HG03378 (cell line): ENCODE data around the gene PRICKLE2.

ENCODE experiments used
- ATAC-seq: cut with Tn5 transposase; IDR thresholded peaks from one replicate; pipeline ENCODE4 v1.9.1; 2021; ENCODE audit warnings: mild to moderate bottlenecking, moderate library complexity; ENCODE audit not compliant: unreplicated experiment

The PRICKLE2 gene

DNA sequence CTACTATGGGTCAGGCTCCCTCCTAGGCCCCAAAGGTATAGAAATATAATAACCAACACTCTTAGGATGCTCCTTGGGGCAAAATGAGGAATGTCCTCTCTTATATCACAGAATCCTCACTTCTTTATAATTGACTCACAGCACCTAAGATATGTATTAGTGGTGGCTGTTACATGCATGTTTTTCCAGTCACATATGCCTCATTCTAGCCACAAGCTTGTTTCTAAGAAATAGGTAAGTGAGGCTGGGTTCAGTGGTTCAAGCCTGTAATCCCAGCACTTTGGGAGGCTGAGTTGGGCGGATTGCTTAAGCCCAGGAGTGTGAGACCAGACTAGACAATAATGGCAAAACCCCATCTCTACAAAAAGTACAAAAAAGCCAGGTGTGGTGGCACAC is 144.0 kb downstream of the PRICKLE2 start:
- no peak for ATAC-seq

DNA sequence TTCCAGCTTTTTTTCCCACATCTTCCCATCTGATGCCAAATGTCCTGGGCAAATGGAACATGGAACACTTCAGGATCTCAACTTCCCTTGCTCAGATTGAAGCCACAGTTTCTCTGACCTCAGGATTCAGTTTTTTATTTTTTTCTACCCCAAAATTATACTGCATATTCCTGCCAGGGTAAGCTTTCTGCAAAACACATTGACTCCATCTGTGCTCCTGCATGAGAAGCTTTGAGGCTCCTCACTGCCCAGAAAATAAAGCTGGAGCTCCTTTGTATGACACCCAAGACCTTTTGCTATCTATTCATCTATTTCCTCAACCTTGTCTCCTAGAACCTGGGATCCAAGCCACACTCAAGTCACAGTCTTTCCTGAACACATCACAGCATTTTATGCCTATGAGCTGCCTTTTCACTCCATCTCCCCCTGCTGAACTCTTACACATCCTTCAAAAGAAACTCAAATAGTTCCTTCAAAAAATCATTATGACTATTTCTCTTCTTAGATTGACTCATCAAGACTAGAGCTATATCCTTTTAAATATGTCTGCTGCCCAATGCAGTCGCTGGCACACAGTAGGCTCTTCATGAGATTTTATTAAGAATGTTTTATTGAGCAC is 144.5 kb downstream of the PRICKLE2 start:
- no peak for ATAC-seq

GRCh38 chr3:64079369-64080150 is 145.7 kb downstream of the PRICKLE2 start:
- no peak for ATAC-seq

GRCh38 chr3:64078966-64079365 is 146.3 kb downstream of the PRICKLE2 start:
- ATAC-seq = no peak

DNA sequence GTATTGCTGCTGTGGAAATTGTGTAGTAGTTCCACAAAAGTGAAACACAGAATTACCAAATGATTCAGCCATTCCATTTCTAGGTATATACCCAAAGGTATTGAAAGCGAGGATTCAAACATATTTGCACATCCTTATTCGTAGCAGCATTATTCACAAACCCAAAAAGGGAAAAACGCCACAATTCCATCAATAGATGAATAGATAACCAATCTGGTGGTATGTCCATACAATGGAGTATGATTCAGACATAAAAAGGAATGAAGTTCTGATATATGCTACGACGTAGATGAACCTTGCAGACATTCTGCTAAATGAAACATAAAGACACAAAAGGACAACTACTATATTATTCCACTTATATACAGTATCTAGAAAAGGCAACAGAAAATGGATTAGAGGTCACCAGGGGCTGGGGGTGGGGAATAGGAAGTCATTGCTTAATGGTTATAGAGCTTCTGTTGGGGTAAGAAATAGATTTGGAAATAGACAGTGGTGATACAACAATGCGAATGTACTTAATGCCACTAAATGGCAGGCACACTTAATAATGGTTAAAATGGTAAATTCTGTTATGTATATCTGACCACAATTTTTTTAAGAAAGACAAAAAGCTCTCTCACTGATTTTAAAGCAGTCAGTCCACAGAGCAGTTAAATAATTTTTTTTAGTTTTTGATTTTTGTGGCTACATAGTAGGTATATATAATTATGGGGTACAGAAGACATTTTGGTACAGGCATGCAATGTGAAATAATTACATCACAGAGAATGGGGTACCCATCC is 150.2 kb downstream of the PRICKLE2 start:
- no peak for ATAC-seq

DNA sequence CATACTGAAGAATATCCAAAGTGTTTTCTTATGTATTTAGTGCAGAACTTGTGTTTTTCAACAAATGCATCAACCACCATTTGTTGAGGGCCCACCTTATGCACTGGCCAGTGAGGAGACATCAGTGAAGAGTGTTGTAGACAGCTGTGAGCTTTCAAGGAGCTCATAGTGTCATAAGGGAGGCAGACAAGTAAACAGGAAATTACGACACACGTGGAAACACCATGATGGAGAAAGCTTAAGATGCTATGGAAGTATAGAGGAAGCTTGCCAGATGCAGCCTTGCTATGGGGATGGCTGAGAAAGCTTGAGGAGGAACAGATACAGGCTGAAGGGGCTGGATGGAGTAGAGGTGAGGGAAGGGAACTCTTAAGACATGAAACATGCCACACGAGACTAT is 151.2 kb downstream of the PRICKLE2 start:
- no peak for ATAC-seq

GRCh38 chr3:64073158-64073761 is 152.0 kb downstream of the PRICKLE2 start:
- ATAC-seq = no peak

- ATAC-seq = no peak
These were observed 153.1 kb downstream of the PRICKLE2 start for GRCh38 chr3:64072126-64072525.

DNA sequence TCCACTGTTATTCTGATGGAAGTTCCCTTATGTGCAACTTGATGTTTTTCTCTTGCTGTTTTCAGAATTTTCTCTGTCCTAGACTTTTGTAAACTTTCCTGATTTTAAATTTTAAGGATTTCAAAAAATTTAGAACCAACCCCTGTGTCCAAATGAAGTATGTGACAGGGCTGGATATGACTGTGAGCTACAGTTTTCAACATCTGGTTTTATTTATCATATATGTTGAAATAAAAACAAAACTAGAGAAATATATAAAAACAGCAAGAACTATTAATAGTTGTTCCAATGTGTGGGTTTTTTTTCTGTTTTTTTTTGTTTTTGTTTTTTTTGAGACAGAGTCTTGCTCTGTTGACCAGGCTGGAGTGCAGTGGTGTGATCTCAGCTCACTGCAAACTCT is 154.6 kb downstream of the PRICKLE2 start:
- no peak for ATAC-seq

GRCh38 chr3:64067506-64068346 is 157.5 kb downstream of the PRICKLE2 start:
- no peak for ATAC-seq

GRCh38 chr3:64064804-64065203 is 160.5 kb downstream of the PRICKLE2 start:
- ATAC-seq = no peak

DNA sequence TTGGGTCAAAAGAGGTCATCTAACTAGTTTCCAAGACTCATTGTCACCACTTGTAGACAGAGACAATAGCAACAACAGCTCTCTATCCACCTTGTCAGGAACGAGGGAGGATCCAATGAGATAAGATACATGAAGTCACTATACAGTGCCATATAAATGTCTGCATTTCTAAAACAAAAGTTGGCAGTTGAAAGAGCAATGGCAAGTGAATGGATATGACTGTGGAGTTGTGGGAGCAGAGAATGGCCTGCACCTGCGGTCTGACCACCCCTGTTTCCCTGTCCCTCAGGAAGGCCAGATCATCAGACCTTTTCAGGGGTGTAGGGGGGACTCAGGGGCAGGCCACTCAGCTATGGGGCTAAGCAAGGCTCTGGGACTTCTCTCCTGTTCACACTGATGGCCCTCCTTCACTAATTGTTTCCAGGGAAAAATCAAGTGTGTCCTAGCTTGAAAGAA is 161.3 kb downstream of the PRICKLE2 start:
- ATAC-seq = no peak

DNA sequence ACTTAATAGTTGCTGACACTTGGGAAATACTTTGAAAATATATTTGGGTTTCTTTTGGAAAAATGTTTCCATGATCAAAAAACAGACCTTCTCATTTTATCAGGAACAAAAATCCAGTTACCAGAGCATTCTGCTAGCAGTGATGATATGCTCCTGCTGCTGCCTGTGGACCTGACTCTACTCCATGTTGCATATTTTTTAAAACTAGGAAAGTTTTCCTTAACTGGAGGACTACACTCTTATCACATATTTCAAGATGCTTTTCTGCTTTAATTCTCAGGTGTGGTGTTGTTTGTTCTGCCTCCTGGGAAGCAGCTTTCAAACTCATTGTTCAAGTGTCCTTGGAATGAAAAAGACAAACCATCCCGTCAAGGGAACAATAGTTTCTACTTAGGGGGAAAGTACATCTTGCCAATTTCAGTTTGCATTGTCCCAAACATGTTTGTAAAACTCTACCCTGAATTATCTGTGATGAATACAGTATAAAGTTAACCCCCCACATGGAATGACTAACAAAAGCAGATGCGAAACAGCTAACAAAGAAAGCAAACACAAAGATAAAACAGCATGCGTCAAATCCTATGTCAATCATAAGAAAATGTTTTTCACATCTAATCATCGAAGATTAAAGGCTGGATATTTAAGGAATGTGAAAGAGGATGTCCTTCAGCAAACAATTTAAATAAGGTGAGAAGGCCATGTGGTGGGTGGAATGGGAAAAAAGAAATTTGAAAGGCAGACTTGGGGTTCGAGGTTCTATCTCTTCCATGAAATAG is 161.9 kb downstream of the PRICKLE2 start:
- ATAC-seq = no peak

DNA sequence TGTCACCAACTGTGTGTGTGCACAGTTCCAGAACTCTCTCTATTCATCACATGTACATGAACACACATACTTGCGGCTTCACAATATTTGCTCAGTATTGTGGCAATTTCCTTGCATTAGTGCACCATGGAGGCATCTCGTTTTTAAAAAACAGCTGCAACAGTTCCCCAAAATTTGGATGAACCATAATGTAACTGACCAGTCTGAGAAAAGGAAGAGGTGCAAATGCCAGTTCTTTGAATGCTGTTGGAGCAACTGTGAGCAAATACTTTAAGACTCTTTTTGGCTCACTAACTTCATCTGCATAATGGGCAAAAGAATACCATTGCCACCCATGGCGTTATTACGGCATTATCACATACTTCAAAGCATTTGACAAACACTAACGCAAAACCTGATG is 163.6 kb downstream of the PRICKLE2 start:
- no peak for ATAC-seq

DNA sequence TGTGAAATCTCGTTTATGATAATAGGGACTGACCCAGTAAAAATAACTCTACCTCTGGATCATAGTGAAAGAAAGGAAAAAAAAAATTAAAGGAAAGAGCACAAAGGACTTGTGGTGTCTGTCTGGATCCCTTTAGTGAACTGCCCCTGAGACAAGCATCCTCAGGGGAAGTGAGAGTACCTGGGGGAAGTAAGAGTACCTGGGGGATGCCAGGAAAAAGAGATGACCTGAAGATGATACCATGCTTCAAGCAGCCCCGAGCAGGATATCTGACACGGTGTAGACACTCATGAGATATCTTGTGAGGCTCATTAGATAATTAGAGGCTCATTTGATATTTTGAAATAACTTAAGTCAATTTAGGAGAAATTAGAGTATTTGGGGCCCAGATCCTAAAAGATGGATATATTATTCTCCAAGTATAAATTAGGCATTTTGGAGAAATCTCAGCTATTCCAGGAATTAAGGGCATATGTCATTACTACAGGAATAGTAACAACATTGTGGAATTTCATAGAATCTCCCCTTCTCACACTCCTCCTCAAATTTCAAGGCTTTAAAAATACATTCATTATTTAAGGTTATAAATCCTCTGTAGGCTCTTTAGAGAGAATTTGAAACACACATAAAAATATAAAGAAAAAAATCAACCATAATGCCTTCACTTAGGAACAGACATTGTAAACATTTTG is 165.6 kb downstream of the PRICKLE2 start:
- no peak for ATAC-seq

GRCh38 chr3:64058566-64058965 is 166.7 kb downstream of the PRICKLE2 start:
- ATAC-seq = no peak

DNA sequence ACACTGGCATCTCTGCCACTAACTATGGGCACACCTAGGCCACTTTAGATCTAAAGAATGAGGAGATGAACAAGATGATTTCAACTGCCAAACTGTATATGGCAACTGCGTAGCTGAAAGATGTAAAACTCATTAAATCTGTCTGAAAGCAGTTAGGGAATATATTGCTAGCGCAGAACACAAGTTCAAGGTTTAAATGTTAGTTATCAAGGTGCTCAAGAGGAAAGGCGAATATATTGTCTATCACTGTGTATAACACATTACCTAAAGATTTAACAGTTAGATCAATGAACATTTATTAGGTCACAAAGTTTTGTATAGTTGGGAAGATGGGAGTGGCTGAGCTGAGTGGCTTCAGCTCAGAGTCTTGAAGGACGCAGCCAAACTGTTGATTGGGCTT is 168.0 kb downstream of the PRICKLE2 start:
- ATAC-seq = no peak

DNA sequence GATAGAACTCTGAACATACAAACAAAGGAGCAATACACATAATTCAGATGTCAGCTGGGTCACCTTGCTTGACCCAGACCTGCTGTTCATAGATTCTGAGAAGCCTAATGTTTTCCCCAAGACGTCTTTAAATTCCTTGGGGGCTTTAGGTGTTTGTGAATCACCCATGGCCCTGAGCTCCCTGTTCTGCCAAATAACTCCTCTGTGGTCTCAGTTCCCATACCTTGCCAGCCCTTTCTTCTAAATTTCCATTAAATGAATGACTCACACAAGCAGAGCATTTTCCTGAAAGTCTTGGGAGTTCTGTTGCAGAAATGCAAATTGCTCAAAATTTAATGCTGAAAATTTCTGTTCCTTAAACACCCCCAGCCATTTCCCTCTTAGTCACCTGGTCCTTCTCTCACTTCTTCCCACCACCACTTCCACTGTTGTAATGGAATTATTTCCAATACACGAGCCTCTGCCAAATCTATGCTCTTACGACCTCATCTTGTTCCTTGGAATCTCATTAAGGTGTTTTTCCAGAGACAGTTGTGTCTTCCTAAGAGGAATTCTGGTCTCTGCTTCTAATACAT is 168.6 kb downstream of the PRICKLE2 start:
- ATAC-seq = no peak

GRCh38 chr3:64055076-64055475 is 170.2 kb downstream of the PRICKLE2 start:
- ATAC-seq = no peak
